SKM-1 (cell line): Measurements from ENCODE around the gene USP10.
"Not testable (repeated sequence)": the region's sequence is repeated elsewhere in the genome, so short reads cannot be mapped to it uniquely, and the experiment has no call there.

Experiments used
- DNase-seq: peaks from one replicate; lab custom pipeline; 2025; ENCODE audit not compliant: unreplicated experiment; lab: John Stamatoyannopoulos, UW

The USP10 gene

DNA sequence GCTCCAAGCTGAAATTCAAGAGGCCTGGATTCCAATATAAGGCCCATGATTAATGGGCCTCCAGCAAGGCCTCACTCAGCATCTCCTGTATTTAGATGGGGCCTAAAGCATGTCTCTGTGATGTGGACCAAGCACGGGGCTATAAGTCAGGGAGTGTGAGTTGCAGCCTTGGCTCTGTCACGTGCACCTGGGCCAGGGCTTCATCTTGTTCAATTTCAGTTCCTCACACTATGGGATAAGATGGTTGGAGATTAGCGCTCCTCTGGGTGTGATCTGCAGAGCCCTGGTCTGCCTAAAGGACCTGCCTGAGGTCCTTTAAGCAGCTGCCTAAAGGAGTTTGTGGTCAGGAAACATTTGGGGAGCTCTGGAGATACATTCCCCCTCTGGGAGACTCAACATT, 26.2 kb upstream of the USP10 start:
- peak; percentile 41 for DNase-seq

DNA sequence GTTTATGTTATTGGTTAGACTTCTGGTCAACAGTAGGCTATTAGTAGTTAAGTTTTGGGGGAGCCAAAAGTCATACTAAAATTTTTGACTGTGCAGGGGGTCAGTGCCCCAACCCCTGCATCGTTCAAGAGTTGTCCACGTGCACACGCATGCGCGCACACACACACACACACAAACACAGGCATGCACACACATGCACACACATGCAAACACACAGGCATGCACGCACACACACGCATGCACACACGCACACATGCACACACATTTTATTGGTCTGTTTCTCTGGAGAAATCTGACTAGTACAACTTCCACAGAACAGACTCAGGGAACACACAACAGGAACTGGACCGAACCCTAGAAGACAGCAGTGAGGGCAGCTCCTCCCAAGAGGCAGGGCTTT, 24.4 kb upstream of the USP10 start:
- no peak for DNase-seq

- no peak for DNase-seq
These were observed 23.9 kb upstream of the USP10 start for GRCh38 chr16:84675884-84676283.

- DNase-seq: no peak
These were observed 22.6 kb upstream of the USP10 start for GRCh38 chr16:84677017-84677803.

- DNase-seq: no peak
These were observed 22.0 kb upstream of the USP10 start for GRCh38 chr16:84677849-84678248.

DNA sequence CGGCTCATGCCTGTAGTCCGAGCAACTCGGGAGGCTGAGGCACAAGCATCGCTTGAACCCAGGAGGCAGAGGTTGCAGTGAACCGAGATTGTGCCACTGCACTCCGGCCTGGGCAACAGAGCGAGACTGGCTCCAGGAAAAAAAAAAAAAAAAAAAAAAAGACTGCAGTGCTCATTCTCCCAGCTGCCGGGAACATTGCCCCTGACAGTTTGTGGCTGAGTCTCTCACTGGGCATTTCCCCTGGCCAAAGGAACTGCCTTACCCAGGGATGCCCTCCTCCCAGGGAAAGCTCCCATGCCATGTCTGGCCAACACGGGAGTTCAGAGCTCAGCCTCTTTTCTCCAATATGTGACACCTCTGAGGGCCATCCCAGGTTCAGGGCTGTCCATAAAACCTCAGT, 21.3 kb upstream of the USP10 start:
- no peak for DNase-seq

DNA sequence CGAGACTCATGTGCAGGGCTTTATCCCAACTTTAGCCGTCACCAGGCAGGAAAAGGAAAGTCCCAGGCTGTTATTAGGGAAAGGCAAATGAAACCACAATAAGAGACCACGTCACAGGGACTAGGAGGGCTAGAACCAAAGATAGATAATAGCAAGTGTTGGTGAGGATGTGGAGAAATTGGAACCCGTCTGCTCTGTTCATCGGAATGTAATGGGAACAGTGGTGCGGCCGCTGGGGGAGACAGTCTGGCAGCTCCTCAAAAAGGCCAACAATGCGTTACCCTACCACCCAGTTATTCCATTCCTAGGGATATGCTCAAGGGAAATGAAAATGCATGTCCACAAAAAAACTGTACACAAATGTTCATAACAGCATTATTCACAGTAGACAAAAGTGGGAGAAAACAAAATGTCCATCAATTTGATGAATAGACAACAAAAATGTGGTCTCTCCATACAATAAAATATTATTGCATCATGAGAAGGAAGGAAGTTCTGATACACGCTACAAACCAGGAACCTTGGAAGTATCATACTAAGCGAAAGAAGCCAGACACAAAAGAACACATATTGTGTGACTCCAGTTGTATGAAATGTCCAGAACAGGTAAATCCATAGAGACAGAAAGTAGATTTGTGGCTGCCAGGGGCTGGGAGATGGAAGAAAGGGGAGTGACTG, 19.5 kb upstream of the USP10 start:
- no peak for DNase-seq

DNA sequence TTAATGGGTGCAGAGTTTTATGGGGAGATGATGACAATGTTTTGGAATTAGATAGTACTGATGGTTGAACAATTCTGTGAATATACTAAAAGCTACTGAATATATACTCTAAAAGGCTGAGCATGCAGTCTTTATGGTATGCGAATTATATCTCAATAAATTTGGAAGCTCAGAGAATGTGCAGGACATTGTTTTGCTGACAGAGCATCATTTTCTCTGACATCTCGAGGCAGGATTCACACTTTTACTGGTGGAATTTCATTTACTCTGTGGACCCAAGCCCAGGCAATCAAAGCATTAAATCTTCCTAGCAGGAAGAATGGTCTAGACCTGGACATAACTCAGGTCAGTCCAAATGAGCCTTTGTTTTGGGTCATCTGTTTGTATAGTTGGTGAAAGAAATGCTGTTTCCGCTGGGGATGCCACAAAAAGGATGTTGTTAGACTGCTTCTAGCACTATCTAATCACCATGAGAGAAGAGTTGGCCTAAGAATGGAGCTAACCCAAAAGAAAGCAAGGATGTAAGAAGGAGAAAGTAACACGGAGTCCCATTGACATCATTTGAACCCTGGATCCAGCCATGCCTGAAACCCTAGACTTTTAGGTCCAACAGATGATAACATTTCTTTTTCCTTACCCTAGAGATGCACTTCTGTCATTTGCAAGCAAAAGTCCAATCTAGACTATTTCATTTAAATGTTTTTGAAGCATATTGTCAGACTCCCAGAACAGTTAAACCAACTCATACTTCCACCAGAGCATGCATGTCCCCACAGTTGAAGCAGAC, 18.8 kb upstream of the USP10 start:
- no peak for DNase-seq

DNA sequence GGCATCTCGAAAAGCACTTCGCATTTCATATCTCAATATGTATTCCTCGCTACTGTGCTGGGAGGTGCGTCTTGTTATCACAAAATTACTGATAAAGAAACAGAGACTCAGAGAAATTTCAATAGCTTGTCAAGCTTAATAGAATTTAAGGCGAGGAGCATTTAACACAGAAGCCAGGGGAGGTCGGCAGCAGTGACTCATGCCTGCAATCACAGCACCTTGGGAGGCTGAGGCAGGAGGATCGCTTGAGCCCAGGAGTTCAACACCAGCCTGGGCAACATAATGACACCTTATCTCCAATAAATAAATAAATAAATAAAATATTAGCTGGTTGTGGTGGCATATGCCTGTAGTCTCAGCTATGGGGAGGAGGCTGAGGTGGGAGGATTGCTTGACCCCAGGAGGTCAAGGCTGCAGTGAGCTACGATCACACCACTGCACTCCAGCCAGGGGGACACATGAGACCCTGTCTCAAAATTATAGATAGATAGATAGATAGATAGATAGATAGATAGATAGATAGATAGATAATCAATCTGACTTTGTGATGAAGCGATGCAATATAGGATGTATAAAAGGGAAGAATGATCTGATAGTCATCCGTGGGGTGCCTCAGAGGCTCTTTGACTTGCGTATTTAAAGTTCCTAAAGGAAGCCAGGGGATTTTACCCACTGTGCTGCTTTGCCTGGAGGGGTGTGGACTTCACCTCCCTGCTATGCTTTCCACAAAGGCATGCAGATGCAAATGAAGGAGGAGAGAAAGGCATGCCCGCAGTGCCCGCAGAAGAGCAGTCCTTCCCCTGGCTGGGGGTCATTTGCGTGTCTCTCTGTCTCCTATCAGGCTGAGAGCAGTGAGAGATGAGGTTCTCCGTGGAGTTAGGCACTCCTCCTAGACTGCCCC, 15.9 kb upstream of the USP10 start:
- no peak for DNase-seq

DNA sequence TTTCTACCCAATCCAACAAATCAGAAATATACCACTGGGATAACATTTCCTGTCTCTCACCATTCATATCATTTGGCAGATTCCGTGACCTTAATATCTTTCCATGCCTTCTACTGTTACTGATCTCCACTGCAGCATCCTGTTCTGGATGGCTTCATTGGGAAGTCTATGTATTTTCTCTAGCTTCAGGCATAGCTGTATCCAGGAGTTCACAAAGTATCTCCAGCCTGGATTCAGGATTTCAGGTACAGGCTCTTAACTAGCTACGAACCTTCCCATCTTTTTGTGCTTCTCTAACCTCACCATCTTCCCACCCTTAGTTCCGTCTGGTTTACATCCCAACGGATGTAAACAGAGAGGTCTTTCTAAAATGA, 15.2 kb upstream of the USP10 start:
- no peak for DNase-seq

DNA sequence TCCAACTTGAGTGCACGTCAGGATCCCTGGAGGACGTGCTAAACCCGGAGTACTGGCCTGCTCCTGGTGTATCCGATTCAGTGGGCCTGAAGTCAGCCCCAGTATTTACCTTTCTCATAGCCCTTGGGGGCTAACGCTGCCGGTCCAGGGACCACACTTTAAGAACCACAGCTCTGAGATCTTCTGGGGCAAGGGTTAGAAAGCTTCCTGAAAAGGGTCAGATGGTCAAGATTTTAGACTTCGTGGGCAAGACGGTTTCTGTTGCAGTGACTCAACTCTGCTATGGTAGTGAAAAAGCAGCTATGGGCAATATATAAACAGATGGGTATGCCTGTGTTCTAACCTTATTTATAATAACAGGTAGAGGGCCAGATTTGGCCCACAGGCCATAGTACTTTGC, 14.6 kb upstream of the USP10 start:
- no peak for DNase-seq

- no peak for DNase-seq
These were observed 13.0 kb upstream of the USP10 start for GRCh38 chr16:84686707-84687298.

GRCh38 chr16:84687715-84688114, 12.1 kb upstream of the USP10 start:
- peak; percentile 13 for DNase-seq

GRCh38 chr16:84688163-84688562, 11.6 kb upstream of the USP10 start:
- DNase-seq: not testable (repeated sequence)

GRCh38 chr16:84689111-84689510, 10.7 kb upstream of the USP10 start:
- DNase-seq: no peak

DNA sequence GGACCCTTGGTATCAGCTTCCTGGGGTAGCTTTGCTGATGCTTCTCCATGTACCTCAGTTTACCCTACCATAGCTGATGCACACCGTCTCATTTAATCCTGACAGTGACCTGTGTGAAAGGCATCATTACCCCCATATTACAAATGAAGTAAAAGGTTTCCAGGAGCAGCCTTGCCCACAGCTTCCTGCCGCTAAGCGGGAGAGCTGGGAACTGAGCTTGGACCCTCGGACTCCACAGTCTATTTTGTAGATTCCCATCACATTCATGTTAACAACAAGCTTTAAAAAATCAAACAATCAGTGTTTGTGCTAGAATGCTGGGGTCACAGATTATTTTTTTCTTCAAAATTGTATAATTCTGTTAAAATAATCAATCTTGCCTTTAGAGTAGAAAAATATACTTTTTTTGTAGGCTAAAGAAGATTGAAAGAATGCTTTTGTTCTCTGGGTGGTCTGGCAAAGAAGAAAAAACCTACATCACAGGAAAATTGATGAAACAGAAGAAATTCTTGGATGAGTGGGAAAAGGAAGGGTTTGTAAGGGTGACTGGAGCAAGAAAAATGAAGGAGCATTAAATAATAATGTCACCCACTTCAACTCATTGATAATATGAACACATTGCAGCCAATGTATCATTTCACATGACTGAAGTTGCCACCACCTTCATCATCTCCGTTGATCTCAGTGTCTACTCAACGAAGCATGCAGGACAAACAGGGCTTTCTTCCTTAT, 9.5 kb upstream of the USP10 start:
- DNase-seq: no peak

GRCh38 chr16:84692451-84693214, 7.2 kb upstream of the USP10 start:
- DNase-seq: peak; percentile 49

- not testable (repeated sequence) for DNase-seq
These were observed 5.9 kb upstream of the USP10 start for GRCh38 chr16:84693869-84694268.

DNA sequence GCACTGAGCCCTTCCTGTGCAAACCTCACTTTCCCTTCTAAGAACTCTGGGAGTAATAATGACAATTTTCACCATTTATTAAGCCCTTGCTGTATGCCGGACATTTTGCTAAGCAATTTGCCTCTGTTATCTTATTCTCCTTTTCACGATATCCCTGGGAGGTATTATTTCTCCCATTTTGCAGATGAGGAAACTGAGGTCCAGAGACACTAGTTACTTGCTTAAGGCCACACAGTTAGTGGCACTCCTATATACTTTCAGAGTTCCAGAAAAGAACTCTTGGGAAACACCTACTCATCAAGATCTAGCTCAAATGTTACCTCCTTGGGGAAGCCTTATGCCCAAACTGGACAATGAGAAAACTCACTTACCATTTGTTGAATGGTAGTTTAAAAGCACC, 4.8 kb upstream of the USP10 start:
- DNase-seq: no peak
